ENCODE data around the gene RPS19BP1.

The RPS19BP1 gene

GRCh38 chr22:39488563-39489083, 43.9 kb downstream of the RPS19BP1 start:
- no peak for DNase-seq

- DNase-seq: no peak
Observed at GRCh38 chr22:39487826-39488520, 44.6 kb downstream of the RPS19BP1 start.

GRCh38 chr22:39486951-39487825, 45.4 kb downstream of the RPS19BP1 start:
- DNase-seq: no peak

GRCh38 chr22:39482768-39483167, 49.8 kb downstream of the RPS19BP1 start:
- no peak for DNase-seq

GRCh38 chr22:39481595-39481994, 51.0 kb downstream of the RPS19BP1 start:
- DNase-seq: no peak

- DNase-seq: no peak
Observed at GRCh38 chr22:39481054-39481453, 51.5 kb downstream of the RPS19BP1 start.

- DNase-seq: no peak
Observed at GRCh38 chr22:39480557-39480956, 52.0 kb downstream of the RPS19BP1 start.

GRCh38 chr22:39479254-39479653, 53.3 kb downstream of the RPS19BP1 start:
- no peak for DNase-seq
